GM12872 (cell line): ENCODE results near the gene TMEM81.

Experiments used
- CTCF ChIP-seq: IDR thresholded peaks from 3 replicates; pipeline ENCODE4 v1.5.1; 2011; ENCODE audit warnings: low read depth, mild to moderate bottlenecking, low read length, moderate library complexity; ENCODE audit not compliant: insufficient read depth

TMEM81 gene

DNA sequence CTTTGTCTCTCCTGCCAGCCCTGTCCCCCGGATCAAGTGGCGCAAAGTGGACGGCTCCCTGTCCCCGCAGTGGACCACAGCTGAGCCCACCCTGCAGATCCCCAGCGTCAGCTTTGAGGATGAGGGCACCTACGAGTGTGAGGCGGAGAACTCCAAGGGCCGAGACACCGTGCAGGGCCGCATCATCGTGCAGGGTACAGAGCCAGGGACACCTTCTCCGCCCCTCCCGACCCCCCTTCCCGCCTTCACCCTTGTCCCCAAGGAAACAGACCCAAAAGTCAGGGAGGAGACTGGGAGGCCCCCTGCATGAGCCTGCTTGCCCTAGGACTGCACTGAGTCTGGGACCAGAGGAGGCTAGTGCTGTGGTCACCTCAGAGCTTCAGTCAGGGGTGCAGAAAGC lies 23.0 kb downstream of the TMEM81 start:
- TF ChIP-seq CTCF = no peak

DNA sequence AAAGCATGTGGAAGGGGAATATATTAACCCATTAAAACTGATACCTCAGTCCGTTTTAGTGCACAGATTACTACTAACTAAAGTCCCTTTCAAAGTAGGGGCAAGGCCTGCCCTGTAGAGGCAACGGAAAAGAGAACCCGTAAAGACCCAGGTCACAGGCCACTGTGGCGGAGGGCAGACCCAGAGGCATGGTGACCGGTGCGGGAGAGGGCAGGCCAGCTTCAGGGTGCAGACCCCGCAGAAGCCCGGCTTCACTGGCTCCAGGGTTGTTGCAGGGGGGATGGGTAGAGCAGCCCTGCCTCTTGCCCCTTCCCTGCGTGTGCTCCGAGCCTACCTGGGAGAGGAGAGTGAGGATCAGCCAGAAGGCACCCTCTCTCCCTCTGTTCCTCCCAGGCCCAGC lies 23.5 kb downstream of the TMEM81 start:
- no peak for TF ChIP-seq CTCF

- no peak for TF ChIP-seq CTCF
These were observed 24.6 kb downstream of the TMEM81 start for GRCh38 chr1:205059660-205060059.

DNA sequence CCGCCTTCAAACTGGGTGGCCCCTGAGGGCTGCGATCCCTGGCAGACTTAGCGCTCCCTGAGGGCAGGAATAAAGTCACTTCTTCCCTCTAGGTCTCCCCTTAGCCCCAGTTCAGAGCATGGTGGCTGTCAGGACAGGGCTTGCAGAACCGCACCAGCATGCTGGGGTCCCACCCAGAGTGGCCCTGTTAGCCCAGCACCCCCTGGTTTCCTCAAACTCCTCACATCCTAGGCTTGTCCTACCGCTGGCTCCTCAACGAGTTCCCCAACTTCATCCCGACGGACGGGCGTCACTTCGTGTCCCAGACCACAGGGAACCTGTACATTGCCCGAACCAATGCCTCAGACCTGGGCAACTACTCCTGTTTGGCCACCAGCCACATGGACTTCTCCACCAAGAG lies 25.4 kb downstream of the TMEM81 start:
- no peak for TF ChIP-seq CTCF

DNA sequence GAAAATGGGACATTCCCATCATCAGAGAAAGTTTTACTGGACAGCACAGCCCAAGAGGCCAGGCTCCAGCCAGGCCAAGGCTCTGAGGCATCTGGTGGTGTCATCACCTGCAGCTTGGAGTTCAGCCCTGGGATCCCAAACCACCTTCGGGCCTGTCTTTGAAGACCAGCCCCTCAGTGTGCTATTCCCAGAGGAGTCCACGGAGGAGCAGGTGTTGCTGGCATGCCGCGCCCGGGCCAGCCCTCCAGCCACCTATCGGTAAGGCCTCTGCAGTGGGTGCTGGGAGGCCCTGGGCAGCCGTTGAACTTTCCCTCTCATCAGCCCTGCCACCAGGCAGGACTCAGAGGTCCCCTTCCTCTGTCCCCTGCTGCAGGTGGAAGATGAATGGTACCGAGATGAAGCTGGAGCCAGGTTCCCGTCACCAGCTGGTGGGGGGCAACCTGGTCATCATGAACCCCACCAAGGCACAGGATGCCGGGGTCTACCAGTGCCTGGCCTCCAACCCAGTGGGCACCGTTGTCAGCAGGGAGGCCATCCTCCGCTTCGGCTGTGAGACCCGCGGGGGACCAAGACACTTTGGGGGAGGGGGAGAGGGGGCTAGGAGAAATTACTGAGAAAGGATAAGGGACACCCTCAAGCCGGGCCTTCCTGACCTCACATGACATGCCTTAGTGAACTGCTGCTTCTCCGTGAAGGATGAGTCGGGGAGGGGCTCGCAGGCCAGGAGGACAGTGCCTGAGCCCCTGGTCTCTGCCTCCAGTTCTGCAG lies 26.3 kb downstream of the TMEM81 start:
- TF ChIP-seq CTCF = no peak

- no peak for TF ChIP-seq CTCF
These were observed 27.2 kb downstream of the TMEM81 start for GRCh38 chr1:205056956-205057568.

DNA sequence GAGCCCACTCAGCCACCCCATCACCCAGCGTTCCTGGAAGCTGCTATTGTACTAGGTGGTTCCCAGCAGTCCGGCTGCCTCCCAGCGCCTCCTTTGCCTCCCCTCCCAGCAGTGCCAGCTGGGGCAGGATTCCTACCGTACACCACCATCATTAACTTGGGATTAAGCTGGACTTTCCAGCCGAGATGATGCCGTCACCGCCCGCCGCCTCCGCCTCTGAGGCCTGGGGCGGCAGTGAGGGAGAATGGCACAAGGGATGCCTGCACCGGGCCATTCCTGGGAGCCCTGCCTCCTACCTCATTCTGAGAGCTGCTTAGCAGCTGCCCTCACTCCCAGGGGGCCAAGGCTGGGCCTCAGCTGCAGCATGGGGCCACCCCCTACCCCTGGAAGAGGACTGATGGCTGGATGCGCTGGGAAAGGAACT lies 28.1 kb downstream of the TMEM81 start:
- TF ChIP-seq CTCF = no peak
